Cerebellar cortex (tissue), 1 donor: Measurements from ENCODE around the gene STYXL1.

Experiments
- DNase-seq: peaks from one replicate; pipeline ENCODE4 v3.0.0-alpha.2; 2015; ENCODE audit warnings: low spot score

The STYXL1 gene

DNA sequence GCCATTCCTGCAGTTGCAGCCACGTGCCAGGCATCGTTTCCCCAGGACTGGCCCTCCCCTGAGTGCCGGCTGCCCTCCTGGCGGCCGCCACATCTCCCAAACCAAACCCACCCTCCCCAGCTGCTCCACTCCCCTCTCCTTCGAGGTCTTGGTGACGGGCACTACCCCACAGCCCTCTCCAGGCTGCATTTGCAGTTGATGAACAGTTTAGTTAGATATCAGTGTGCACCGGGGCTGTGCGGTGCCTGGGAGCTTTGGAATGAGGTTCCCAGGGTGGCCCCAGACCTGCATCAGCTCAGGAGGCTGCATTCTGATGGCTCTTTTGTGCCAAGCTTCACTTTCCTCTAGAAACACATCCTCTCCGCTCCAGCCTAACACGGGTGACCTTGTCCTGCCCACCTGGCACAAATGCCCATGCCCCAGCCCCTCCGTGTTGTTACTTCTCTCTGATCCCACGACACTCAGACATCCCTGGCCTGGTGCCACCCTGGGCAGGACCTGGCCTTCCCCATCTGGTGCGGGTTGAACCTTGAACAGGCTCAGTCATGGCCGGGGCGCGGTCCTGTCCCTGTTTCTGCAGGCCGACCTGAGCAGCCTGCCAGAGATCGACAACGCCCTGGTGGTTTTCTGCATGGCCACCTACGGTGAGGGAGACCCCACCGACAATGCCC is 67.9 kb downstream of the STYXL1 start:
- DNase-seq = peak; percentile 19

GRCh38 chr7:75977743-75978142 is 70.1 kb downstream of the STYXL1 start:
- DNase-seq = no peak

DNA sequence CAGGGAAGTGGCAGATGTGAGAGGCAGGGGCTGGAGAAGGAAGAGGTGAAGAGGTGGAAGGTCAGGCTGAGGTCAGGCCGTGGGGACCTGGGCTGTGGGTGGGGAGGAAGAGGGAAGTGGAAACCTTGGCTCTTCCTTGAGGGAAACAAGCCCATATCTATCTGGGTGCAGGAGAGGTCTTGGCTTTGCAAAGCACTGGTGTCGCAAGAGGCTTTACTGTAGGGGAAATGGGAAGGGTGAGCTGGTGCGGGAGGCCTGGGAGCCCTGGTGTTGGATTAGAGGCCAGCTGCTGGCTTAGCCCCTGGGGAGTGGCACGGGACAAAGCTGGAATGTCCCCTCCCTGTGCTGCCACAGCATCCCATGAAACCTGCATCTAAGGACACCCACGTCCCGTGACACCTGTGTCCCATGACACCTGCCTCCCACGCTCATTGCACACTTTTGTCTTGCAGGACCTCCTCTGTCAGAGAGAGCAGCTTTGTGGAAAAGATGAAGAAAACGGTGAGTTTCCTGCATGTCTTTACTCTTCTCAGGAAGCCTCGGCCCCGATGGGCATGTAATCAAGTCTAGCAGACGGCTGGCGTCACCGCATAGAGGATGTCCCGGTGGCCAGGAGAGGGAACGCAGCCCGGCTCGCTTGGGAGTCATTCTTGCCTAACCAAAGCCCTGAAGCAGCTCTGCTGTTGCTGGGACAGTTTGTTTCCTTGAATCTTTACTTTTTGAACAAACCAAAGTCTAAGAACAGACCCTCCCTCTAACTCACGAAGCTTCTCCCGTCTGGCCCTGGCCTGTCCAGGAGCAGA is 75.6 kb downstream of the STYXL1 start:
- DNase-seq = peak; percentile 31

- no peak for DNase-seq
These were observed 76.4 kb downstream of the STYXL1 start for GRCh38 chr7:75971309-75971960.

DNA sequence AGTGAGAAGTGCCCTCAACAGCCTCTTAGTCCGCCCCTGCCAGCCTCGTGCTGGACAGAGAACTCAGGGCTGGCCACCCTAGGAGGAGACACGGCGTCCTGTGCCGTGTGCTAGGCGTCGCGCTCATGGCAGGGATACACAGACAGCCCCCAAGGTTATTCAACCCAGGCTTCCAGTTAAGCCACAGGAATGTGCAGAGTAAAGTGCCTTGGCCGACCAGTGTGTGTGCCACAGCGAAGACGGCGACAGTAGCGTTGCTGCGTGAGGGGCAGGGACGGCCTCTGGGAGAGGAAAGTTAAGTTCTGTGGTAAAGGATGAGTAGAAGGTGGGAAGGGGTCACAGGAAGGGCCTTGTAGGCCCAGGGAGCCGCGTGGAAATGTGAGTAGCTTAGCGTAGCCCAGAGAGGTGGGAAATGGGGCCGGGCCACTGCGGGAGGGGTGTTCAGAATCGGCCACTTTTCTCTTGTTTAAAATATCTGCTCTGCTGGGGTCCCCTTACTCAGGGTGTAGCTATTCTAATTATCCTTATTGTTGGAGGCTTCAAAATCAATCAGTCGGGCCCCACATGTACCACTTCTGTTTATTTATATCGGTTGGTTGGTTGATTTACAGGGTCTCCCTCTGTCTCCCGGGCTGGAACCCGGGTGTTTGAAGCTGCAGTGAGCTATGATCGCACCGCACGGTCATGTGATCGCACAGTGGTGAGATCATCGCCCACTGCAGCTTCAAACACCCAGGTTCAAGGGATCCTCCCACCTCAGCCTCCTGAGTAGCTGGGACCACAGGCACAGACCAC is 77.9 kb downstream of the STYXL1 start:
- no peak for DNase-seq

GRCh38 chr7:75969182-75969581 is 78.6 kb downstream of the STYXL1 start:
- no peak for DNase-seq

DNA sequence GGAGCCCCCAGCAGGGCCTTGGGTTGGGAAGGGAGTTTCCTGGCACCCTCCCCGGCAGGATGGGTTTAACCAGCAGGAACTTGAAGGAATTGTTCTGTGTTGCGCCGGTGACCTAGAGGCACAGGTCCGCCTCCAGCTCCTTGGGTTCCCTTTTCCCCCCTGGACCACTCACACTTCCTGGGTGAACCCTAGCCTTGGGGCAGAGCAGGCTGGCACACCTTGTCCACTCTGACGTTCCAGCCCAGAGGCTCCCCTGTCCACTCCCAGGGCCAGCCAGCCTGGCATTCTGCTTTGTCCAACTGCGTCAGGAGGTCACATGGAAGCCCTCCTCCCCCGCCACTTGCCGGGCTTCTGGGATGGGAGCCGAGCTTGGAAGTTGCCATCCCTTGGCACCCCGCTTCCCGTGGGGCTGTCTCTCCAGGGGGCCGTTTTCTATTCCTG is 79.2 kb downstream of the STYXL1 start:
- DNase-seq = no peak

GRCh38 chr7:75968012-75968411 is 79.8 kb downstream of the STYXL1 start:
- DNase-seq = no peak

DNA sequence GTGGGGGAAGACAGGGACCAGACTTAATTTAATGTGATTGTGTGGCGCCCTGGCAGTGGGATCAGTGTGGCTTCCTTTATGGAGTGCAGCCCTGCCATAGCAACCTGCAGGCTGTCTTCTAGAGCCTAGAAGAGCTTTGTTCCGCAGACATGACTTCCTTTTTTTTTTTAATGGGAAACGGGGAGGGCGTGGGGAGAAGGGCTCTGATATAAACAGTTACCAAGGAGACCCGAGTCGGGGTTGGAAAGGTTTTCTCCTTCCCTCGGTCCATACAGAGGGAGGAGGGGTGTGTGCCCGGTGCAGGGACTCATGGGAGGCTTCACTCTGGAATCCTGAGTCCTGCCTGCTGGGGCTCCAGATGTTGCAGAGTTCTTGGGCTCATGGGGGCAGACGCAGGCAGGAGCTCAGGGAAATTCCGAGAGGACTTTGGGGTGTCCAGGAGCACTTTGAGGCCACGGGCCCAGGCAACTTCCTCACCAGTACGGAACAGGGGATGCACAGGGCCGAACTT is 80.3 kb downstream of the STYXL1 start:
- no peak for DNase-seq

DNA sequence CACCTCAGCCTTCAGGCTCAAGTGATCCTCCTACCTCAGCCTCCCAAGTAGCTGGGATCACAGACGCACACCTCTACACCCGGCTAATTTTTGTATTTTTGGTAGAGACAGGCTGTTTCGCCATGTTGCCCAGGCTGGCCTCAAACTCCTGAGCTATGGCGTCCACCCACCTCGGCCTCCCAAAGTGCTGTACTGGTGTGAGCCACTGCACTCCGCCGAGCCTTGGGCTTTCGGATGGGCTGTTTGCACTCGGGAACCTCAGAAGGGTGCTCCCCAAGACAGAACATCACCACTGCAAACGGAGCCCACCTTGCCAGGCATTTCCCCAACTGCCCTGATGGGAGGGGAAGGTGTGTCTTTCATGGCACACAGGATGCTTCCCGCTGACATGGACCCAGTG is 80.7 kb downstream of the STYXL1 start:
- no peak for DNase-seq

DNA sequence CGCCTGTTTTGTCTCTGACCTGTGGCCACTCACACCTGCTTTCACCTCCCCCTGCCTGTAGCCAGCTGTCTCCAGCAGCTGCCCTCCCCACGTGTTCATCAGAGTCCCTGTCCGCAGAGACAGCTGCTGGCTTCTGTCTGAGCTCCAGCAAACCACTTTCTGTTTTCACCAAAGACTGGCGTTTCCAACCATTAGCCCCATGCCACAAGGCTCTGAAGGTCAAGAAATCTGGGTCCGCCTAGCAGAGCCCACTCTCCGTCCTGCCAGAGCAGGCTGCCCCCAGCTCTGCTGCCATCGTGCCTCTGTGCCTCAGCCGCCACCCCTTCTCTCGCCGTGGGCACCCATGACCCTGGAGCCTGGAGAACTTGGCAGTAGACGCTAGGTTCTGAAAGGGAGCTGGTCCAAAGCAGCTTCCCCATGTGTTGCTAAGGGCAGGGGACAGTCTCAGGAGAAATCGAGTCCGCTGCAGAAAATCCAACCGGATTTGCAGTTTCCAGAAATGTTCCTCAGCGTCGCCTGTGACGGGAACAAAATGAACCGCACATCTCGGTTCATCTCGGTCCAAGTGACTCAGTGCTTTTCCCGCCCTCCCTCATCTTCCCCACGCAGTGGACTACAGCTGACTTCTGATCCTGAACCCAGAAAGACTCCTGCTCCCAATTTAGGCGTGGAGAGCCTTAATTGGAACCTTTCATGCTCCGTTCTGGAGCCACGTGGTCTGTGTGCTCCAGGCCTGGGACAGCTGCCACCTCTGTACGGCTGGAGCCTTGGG is 81.4 kb downstream of the STYXL1 start:
- no peak for DNase-seq

DNA sequence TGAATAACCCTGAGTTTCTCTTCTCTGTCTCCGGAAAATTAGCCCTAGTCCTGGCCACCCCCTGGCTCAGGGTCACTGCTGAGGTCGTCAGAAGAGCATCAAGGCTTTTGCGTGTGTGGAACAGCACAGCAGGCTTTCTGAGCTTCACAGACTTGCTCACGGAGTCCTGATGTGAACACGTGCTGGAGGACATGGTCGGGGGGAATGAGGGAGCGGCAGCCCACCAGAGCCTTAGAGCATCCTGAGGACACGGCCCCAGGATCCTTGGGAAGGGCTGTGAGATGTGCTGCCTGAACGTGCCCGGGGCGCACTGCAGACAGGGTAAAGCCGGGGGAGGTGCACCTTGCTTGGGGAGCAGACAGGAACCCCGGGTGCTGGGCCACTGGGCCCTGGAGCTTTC is 82.2 kb downstream of the STYXL1 start:
- no peak for DNase-seq

DNA sequence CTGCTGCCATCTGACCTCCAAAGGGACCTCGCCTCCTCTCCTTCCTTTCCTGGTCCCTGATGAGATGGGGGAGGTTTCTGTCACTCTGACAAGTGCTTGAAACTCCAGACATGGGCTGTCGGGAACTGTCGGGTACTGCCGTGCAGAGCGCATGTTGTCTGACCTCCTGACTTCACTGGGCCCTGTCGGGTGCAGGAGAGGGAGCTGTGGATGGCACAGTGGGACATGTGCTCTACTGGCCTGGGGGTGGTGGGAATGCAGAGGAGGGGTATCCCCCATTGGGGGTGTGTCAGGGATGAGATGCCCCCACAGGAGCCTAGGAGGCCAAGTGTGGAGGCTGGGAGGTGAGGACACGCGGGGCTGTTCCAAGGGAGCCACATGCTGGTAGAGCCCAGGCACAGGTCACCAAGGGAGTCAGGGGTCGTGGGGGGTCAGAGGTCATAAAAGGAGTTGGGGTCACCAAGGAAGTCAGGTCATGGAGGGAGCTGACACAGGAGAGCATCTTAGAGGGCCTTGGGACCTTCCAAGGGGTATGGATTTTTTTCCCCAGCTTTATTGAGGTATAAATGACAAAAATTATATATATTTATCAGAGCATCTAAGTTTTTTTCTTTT is 84.3 kb downstream of the STYXL1 start:
- DNase-seq = no peak

- DNase-seq = no peak
These were observed 85.0 kb downstream of the STYXL1 start for GRCh38 chr7:75962607-75963380.

DNA sequence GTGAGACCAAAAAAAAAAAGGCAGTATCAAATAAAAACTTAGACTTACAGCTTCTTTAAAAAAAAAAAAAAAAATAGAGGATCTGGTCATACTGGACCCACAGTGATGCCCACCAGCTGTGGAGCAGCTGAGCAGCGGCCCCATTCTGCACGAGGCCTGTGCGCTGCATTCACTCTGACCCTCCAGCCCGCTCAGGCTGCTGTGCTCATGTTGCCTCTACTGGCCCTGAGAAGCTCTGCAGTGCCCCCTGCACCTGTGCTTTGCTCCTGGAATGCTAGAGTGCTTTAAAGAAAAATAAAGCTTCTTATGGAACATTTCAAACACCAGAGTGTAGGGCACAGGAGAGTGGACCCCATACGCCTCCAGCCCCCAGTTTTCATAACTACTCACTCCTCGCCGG is 86.6 kb downstream of the STYXL1 start:
- DNase-seq = no peak

DNA sequence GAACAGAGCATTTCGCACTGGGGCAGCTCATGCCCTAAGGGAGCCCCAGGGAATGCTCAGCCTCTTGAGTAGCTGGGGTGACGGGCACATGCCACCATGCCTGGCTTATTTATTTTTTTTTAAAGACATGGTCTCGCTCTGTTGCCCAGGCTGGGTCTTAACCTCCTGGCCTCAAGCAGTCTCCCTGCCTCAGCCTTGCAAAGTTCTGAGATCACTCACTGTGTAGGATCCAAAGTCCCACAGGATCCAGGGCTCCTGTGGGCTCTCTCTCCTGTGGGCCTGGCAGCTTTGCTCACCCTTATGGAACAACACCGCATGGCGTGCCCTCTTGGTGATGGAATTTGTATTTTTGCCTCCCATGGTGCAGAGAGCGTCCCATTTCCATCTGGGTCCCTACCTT is 87.4 kb downstream of the STYXL1 start:
- no peak for DNase-seq

- DNase-seq = no peak
These were observed 88.8 kb downstream of the STYXL1 start for GRCh38 chr7:75958802-75959543.

- DNase-seq = no peak
These were observed 90.6 kb downstream of the STYXL1 start for GRCh38 chr7:75957021-75957736.
